Kidney (tissue), 14 donors: ENCODE measurements around the gene ERC2. TPM values are rescaled to one million over a fixed set of nuclear protein-coding genes. Genes with fewer than 3 reads are reported as not detected.

Experiments used
- DNase-seq, 5 donors: peaks; one replicate each; pipeline ENCODE4 v3.0.0-alpha.2; 2013 to 2020
- FAIRE-seq: peaks from 2 replicates; lab custom pipeline; 2012; peaks lifted over from hg19 to GRCh38; lab: Jason Lieb, UNC
- H3K27ac ChIP-seq, 2 donors: one replicate each; pipeline ENCODE4 v1.7.0; 2013; ENCODE audit warnings: low read depth in 2 of 2, low read length in 2 of 2, inconsistent platforms in 1 of 2
- H3K27me3 ChIP-seq: one replicate; pipeline ENCODE4 v1.7.1; 2013; ENCODE audit warnings: low read length, inconsistent platforms; ENCODE audit not compliant: control insufficient read depth, insufficient read depth
- H3K36me3 ChIP-seq, 3 donors: one replicate each; pipeline versions ENCODE4 v1.7.0 to v1.7.1; 2013; ENCODE audit warnings: low read length in 3 of 3, control low read depth in 1 of 3, inconsistent platforms in 1 of 3; ENCODE audit not compliant: insufficient read depth in 3 of 3, control insufficient read depth in 2 of 3
- H3K4me1 ChIP-seq, 3 donors: one replicate each; pipeline versions ENCODE4 v1.7.0 to v1.7.1; 2013; ENCODE audit warnings: low read length in 3 of 3, inconsistent platforms in 1 of 3, low read depth in 1 of 3; ENCODE audit not compliant: control insufficient read depth in 2 of 3, insufficient read depth in 2 of 3
- H3K4me3 ChIP-seq, 3 donors: one replicate each; pipeline versions ENCODE4 v1.7.0 to v1.8.1; 2013; ENCODE audit warnings: low read length in 3 of 3, control low read depth in 1 of 3, inconsistent platforms in 1 of 3
- H3K9ac ChIP-seq, 3 donors: one replicate each; pipeline versions ENCODE4 v1.7.0 to v1.7.1; 2013; ENCODE audit warnings: low read length in 3 of 3, control low read depth in 1 of 3, inconsistent platforms in 1 of 3
- H3K9me3 ChIP-seq, 3 donors: one replicate each; pipeline versions ENCODE4 v1.7.0 to v1.7.1; 2013; ENCODE audit warnings: low read length in 3 of 3, control low read depth in 1 of 3, inconsistent platforms in 1 of 3; ENCODE audit not compliant: control insufficient read depth in 2 of 3, insufficient read depth in 1 of 3
- CTCF ChIP-seq: IDR thresholded peaks from 3 replicates; pipeline ENCODE4 v1.5.1; 2012; ENCODE audit warnings: mild to moderate bottlenecking, moderate library complexity, borderline replicate concordance; ENCODE audit not compliant: insufficient read depth; ENCODE audit errors: extremely low read depth
- intact Hi-C: fragments of 100-400 bp; cut with DNase I; formaldehyde crosslinking; loops from one replicate; pipeline ENCODE4 v1.11.1; 2022
- polyA plus RNA-seq: library from polyadenylated mRNA; stranded (reverse); fragments of 350-450 nt; fragmentation: Illumina TruSeq; extraction: RNeasy Lipid Tissue Mini Kit (QIAGEN cat#74804); gene quantifications from one replicate; pipeline ENCODE4 v1.2.3, GENCODE V29; 2014; ENCODE audit warnings: low read depth, low replicate concordance; ENCODE audit not compliant: insufficient read depth
- total RNA-seq: library from RNA; stranded (reverse); fragmentation: NEBNext Ultra II Directional; extraction: Animal tissue kit (Norgen Biotek cat#: 25700); gene quantifications from one replicate; pipeline ENCODE4 v1.2.1, GENCODE V29; 2021
- donor health status: control.
- donor health status: control.
- donor health status: control.
- donor health status: control.
- donor health status: control.
- donor health status: DM: yes; HTN: yes; CAD: no.
- donor health status: Normal renal cell carcinoma (clear cell type).

The ERC2 gene
- total and polyA plus RNA-seq, 2 donors from 2014 or later: 0.92 to 3.8 TPM

DNA sequence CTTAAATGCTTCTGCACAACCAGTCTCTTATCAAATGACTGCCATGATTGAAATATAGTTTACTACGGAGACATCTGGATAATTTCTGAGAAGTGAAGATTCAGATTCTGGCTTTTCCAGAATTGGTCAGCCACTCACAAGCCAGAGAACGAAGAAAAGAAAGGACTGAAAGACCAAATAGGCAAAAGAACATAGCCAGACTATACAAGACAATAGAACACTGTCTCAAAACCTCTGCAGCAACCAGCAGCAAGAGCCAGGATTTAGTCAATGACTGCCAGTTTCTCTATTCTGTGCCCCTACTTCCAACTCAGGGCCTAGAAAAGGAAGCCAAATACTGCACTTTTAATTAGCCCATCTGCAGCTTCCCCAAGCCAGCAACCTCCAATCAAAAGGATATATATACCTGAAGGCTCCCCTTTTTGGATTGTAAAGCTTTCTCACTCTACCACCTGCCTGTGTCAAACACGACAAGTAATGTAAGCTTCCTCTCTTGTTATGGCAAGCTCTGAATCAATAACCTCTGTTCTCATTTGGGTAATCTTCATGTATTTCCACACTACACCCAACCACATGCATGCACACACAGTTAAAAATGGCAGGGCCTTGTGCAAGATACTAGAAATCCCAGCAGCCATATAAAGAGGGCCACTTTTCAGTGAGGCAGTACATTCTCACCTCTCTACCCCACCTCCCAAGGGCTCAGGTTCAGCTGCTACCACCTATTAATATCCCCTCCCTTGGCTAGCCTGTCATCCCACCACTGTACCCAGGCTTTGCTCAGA lies 97.1 kb downstream of the ERC2 start:
- Histone ChIP-seq H3K4me3 (no peak overlapping the region), H3K27ac (no peak overlapping the region), H3K9me3 (peaks cover 0 to 4% (median 3%) of the 10 kb centered on the region in 3 donors), H3K9ac (no peak overlapping the region), H3K4me1 (no peaks in the 10 kb centered on the region), H3K36me3 (no peaks in the 10 kb centered on the region), H3K27me3 (no peaks in the 10 kb centered on the region)
- no peak for FAIRE-seq
- DNase-seq: no peak
- intact Hi-C loops: no loop called here
- no peak for TF ChIP-seq CTCF

DNA sequence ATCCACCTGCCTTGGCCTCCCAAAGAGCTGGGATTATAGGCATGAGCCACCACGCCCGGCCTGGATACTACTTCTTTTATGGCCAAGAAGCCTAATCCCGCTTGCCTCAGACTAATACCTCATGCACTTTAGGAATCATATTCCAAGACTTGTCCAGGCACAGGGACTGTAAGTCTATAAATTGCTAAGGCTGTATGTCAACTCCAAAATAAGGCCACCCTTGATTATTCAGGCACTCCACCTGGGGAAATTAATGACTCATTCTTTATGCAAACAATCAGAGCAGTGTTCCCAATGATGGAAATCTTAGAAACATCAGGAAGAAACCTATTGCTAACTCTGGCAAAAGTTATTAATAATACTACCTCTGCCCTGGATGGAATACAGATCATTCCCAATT lies 98.4 kb downstream of the ERC2 start:
- FAIRE-seq (no peak), DNase-seq (no peak)
- no peak overlapping the region for H3K9ac ChIP-seq
- intact Hi-C loops: no loop called here
- TF ChIP-seq CTCF: no peak
- no peaks in the 10 kb centered on the region for H3K36me3 ChIP-seq
- H3K9me3 ChIP-seq: no peaks in the 10 kb centered on the region
- H3K4me1 ChIP-seq: no peaks in the 10 kb centered on the region
- H3K4me3 ChIP-seq: no peak overlapping the region
- H3K27me3 ChIP-seq: no peaks in the 10 kb centered on the region
- no peak overlapping the region for H3K27ac ChIP-seq

DNA sequence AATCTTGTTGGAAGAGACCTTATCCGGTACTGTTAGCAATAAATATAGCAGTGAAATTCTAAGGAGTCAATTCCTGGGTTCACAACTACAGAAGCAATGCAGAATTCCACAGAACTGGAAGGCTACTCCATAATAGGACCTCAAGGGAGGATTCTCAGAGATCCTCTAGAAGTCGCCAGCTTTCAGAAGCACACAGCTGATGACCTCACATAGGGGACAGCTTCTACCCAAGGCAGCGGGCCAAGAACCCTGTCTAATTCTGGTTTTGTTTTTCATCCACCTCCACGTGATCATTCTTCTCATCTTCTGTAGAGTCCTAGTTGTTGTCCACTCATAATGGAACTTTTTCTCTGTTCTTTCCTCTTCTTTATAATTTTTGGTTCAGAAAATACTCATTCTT lies 99.4 kb downstream of the ERC2 start:
- Histone ChIP-seq H3K4me3 (no peak overlapping the region), H3K27ac (no peak overlapping the region), H3K36me3 (no peaks in the 10 kb centered on the region), H3K9me3 (no peaks in the 10 kb centered on the region), H3K9ac (no peak overlapping the region), H3K4me1 (no peaks in the 10 kb centered on the region), H3K27me3 (no peaks in the 10 kb centered on the region)
- no peak for DNase-seq
- no peak for TF ChIP-seq CTCF
- no peak for FAIRE-seq
- intact Hi-C loops: no loop called here

DNA sequence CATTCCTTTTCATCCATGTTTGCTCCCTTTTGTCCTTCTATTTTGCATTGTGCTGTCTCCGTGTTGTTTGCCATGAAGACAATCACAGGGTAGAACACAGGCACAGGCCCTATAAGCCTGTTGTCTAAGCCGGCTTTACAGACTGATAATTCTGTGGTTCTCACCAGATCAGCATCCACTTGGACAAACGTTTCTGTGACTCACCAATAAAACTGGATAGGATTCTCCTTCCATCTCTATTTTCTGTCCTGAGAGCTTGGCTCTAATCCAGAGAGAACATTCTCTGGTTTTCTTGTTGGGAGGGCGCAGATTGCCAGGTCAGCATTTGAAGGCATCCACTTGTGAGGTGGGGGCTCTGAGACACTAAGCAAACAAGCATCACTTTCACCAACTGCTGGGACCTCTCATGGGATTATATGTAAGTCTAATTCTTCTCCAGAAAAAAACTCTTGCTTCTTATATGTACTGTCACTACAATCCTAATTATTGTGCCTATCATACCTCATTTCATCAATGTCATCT lies 101.6 kb downstream of the ERC2 start:
- no peaks in the 10 kb centered on the region for H3K36me3 ChIP-seq
- no peak overlapping the region for H3K27ac ChIP-seq
- DNase-seq: no peak
- H3K9me3 ChIP-seq: no peaks in the 10 kb centered on the region
- H3K9ac ChIP-seq: no peak overlapping the region
- H3K4me1 ChIP-seq: no peaks in the 10 kb centered on the region
- TF ChIP-seq CTCF: no peak
- intact Hi-C loops: no loop called here
- no peaks in the 10 kb centered on the region for H3K27me3 ChIP-seq
- H3K4me3 ChIP-seq: no peak overlapping the region
- no peak for FAIRE-seq
